Measurements from ENCODE around the gene EPHA1. TPM values are rescaled to one million over a fixed set of nuclear protein-coding genes. Genes with fewer than 3 reads are reported as not detected.

Gene EPHA1
- total RNA-seq, 1 donor from 2014 or later: 2.6 TPM

DNA sequence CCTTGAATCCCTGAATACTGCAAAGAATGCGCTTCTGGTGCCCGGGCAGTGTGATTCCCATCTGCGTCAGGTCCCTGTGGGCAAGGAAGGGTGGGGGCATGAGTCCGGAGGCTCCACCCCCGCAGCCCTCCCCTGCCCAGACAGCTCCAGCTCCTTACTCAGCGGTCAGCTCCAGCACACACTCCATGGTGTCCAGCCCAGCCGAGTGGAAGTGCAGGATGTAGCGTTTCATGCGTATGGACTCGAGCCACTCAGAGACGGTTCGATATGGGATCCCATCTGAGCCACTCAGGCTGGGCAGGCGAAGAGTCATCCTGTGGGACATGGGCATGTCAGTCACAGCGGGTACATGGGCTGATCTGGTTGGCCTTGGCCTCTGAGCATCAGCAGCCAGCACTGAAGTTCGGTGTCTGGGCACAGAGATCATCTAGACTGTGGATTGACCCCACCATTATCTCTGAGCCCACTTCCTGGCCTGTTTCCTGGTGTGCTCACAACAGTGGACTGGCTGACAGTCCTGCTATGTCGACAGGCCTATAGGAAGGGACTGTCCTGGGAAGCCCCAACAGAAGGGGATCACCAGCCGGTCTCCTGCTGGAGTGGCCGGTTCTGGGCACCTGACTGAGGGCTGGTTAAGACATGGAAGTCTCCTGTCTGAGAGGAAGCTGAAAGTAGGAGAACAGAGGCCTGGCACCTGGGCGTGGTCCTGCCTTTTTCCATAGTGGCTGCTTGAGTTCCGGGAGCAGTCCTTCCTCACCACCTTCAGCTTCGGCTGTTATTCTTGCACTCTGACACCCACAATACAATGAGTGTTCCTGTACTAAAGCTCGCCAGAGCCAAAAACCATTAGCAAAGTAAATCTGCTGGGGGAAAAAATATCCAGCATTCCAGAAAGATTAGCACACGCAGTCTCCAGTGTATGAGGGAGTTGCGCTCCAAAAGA, 16.9 kb downstream of the EPHA1 start:
- Mint-ChIP-seq H3K4me3 (ENCODE audit: unreplicated experiment) (no peak overlapping the region), H3K27ac (ENCODE audit: unreplicated experiment) (peak overlapping the region; percentile 81), H3K4me1 (ENCODE audit: low read depth, unreplicated experiment) (peaks cover 30% of the 10 kb centered on the region), H3K9me3 (ENCODE audit: unreplicated experiment) (peaks cover 4% of the 10 kb centered on the region), H3K27me3 (ENCODE audit: low read depth, unreplicated experiment) (no peaks in the 10 kb centered on the region), H3K36me3 (ENCODE audit: low read depth, unreplicated experiment) (peaks cover 20% of the 10 kb centered on the region)
- peak; percentile 87 for DNase-seq (ENCODE audit: low read depth)
- Histone ChIP-seq H3K9ac (ENCODE audit: low read length) (peak overlapping the region; percentile 35), H3K4me3 (ENCODE audit: insufficient read depth, low read depth, low read length) (no peak overlapping the region), H4K20me1 (ENCODE audit: insufficient read depth, low read length) (peaks cover 79% of the 10 kb centered on the region), H3K36me3 (ENCODE audit: insufficient read depth, low read length) (peaks cover 44% of the 10 kb centered on the region), H3K9me3 (ENCODE audit: insufficient read depth, low read depth, low read length) (no peaks in the 10 kb centered on the region), H3K27me3 (ENCODE audit: insufficient read depth, low read length) (no peaks in the 10 kb centered on the region), H2AFZ (ENCODE audit: low read depth, low read length) (no peak overlapping the region), H3K79me2 (ENCODE audit: insufficient read depth, low read length) (peaks cover 41% of the 10 kb centered on the region), H3K4me2 (ENCODE audit: low read length) (peak overlapping the region; percentile 43), H3K27ac (ENCODE audit: low read depth, low read length) (peak overlapping the region; percentile 51), H3K4me1 (ENCODE audit: insufficient read depth, low read length) (peaks cover 37% of the 10 kb centered on the region)
- FAIRE-seq: peak; percentile 39
- TF ChIP-seq CTCF (IDR thresholded peaks at IDR 0.05; ENCODE audit: insufficient read depth, low read depth, low read length) (no peak), EZH2 (IDR thresholded peaks at IDR 0.05; ENCODE audit: insufficient read depth, low read length) (no peak)

GRCh38 chr7:143390773-143391317, 17.8 kb downstream of the EPHA1 start:
- Mint-ChIP-seq H3K4me1 (ENCODE audit: low read depth, unreplicated experiment) (peaks cover 30% of the 10 kb centered on the region), H3K27me3 (ENCODE audit: low read depth, unreplicated experiment) (no peaks in the 10 kb centered on the region)

More at GRCh38 chr7:143390773-143391317, 17.8 kb downstream of the EPHA1 start:
- no peak overlapping the region for H3K4me3 Mint-ChIP-seq (ENCODE audit: unreplicated experiment)
- no peaks in the 10 kb centered on the region for H3K27me3 ChIP-seq (ENCODE audit: insufficient read depth, low read length)
- peak overlapping the region; percentile 7 for H3K27ac ChIP-seq (ENCODE audit: low read depth, low read length)
- peaks cover 88% of the 10 kb centered on the region for H4K20me1 ChIP-seq (ENCODE audit: insufficient read depth, low read length)
- peaks cover 47% of the 10 kb centered on the region for H3K36me3 ChIP-seq (ENCODE audit: insufficient read depth, low read length)
- H3K9ac ChIP-seq (ENCODE audit: low read length): no peak overlapping the region
- FAIRE-seq (no peak), DNase-seq (ENCODE audit: low read depth) (no peak)
- H3K79me2 ChIP-seq (ENCODE audit: insufficient read depth, low read length): peaks cover 49% of the 10 kb centered on the region
- peak overlapping the region; percentile 97 for H3K4me2 ChIP-seq (ENCODE audit: low read length)
- TF ChIP-seq CTCF (IDR thresholded peaks at IDR 0.05; ENCODE audit: insufficient read depth, low read depth, low read length) (no peak), EZH2 (IDR thresholded peaks at IDR 0.05; ENCODE audit: insufficient read depth, low read length) (no peak)
- H3K4me1 ChIP-seq (ENCODE audit: insufficient read depth, low read length): peaks cover 44% of the 10 kb centered on the region
- H3K9me3 Mint-ChIP-seq (ENCODE audit: unreplicated experiment): peaks cover 4% of the 10 kb centered on the region
- no peaks in the 10 kb centered on the region for H3K9me3 ChIP-seq (ENCODE audit: insufficient read depth, low read depth, low read length)
- H3K4me3 ChIP-seq (ENCODE audit: insufficient read depth, low read depth, low read length): no peak overlapping the region
- peaks cover 20% of the 10 kb centered on the region for H3K36me3 Mint-ChIP-seq (ENCODE audit: low read depth, unreplicated experiment)
- no peak overlapping the region for H3K27ac Mint-ChIP-seq (ENCODE audit: unreplicated experiment)
- no peak overlapping the region for H2AFZ ChIP-seq (ENCODE audit: low read depth, low read length)

Measured in astrocyte (in vitro differentiated cells and primary cell).